GM21737 (cell line): ENCODE measurements around the gene SGPP2.
A peak's percentile ranks its signal among the peaks of the same experiment; 100 is the strongest.
"Not testable (repeated sequence)": the region's sequence is repeated elsewhere in the genome, so short reads cannot be mapped to it uniquely, and the experiment has no call there.

Experiments
- ATAC-seq: cut with Tn5 transposase; IDR thresholded peaks from one replicate; pipeline ENCODE4 v1.9.1; 2021; ENCODE audit warnings: mild to moderate bottlenecking, moderate library complexity; ENCODE audit not compliant: unreplicated experiment

SGPP2 gene

GRCh38 chr2:222424729-222425671 is 657 bp downstream of the SGPP2 start:
- ATAC-seq, result peak; percentile 12

- ATAC-seq, result peak; percentile 50
Measured at GRCh38 chr2:222427646-222428301, 3.4 kb downstream of the SGPP2 start.

GRCh38 chr2:222430071-222430470 is 5.7 kb downstream of the SGPP2 start:
- ATAC-seq, result no peak

- no peak for ATAC-seq
Measured at GRCh38 chr2:222430681-222431080, 6.3 kb downstream of the SGPP2 start.

GRCh38 chr2:222431869-222432268 is 7.5 kb downstream of the SGPP2 start:
- ATAC-seq, result no peak

- peak; percentile 73 for ATAC-seq
Measured at GRCh38 chr2:222433332-222434173, 9.2 kb downstream of the SGPP2 start.

GRCh38 chr2:222434204-222434603 is 9.9 kb downstream of the SGPP2 start:
- peak; percentile 40 for ATAC-seq

- not testable (repeated sequence) for ATAC-seq
Measured at GRCh38 chr2:222435400-222436039, 11.2 kb downstream of the SGPP2 start.

GRCh38 chr2:222436040-222436413 is 11.7 kb downstream of the SGPP2 start:
- ATAC-seq, result no peak

GRCh38 chr2:222439692-222440091 is 15.3 kb downstream of the SGPP2 start:
- ATAC-seq, result no peak

GRCh38 chr2:222440673-222441422 is 16.5 kb downstream of the SGPP2 start:
- no peak for ATAC-seq

GRCh38 chr2:222442665-222443064 is 18.3 kb downstream of the SGPP2 start:
- no peak for ATAC-seq

GRCh38 chr2:222445227-222445626 is 20.9 kb downstream of the SGPP2 start:
- ATAC-seq, result no peak

- no peak for ATAC-seq
Measured at GRCh38 chr2:222447131-222447530, 22.8 kb downstream of the SGPP2 start.

GRCh38 chr2:222448748-222449181 is 24.4 kb downstream of the SGPP2 start:
- ATAC-seq, result no peak

- ATAC-seq, result no peak
Measured at GRCh38 chr2:222450021-222450420, 25.7 kb downstream of the SGPP2 start.

GRCh38 chr2:222451224-222451674 is 26.9 kb downstream of the SGPP2 start:
- peak; percentile 99 for ATAC-seq

- no peak for ATAC-seq
Measured at GRCh38 chr2:222452422-222452950, 28.1 kb downstream of the SGPP2 start.

- no peak for ATAC-seq
Measured at GRCh38 chr2:222456479-222457077, 32.2 kb downstream of the SGPP2 start.
